GM19395 (cell line): ENCODE data around the gene GNG2.

Experiments used
- ATAC-seq: cut with Tn5 transposase; IDR thresholded peaks from one replicate; pipeline ENCODE4 v1.9.1; 2021; ENCODE audit warnings: mild to moderate bottlenecking, moderate library complexity; ENCODE audit not compliant: unreplicated experiment

Gene GNG2

GRCh38 chr14:52015411-52016030 is 155.1 kb downstream of the GNG2 start:
- no peak for ATAC-seq

GRCh38 chr14:52018252-52018651 is 157.8 kb downstream of the GNG2 start:
- ATAC-seq, result no peak

- no peak for ATAC-seq
These were observed 158.6 kb downstream of the GNG2 start for GRCh38 chr14:52018970-52019369.
